GM12864 (cell line): ENCODE results near the gene SHTN1.

ENCODE experiments used
- DNase-seq: peaks from one replicate; pipeline ENCODE4 v3.0.0-alpha.2; 2011; ENCODE audit warnings: low read depth
- H3K4me3 ChIP-seq: 2 replicates; pipeline ENCODE4 v1.5.1; 2011; ENCODE audit warnings: mild to moderate bottlenecking, low read depth, low read length, control low read depth
- CTCF ChIP-seq: IDR thresholded peaks from 2 replicates; pipeline ENCODE4 v1.5.1; 2011; ENCODE audit warnings: low read depth, mild to moderate bottlenecking, moderate library complexity, low read length, control low read depth, inconsistent platforms; ENCODE audit errors: missing control alignments

Gene SHTN1

GRCh38 chr10:116868722-116869121, 136.3 kb downstream of the SHTN1 start:
- no peak for DNase-seq
- no peak overlapping the region for H3K4me3 ChIP-seq
- TF ChIP-seq CTCF = no peak

- DNase-seq = no peak
- no peak for TF ChIP-seq CTCF
Measured at GRCh38 chr10:116868198-116868676, 136.8 kb downstream of the SHTN1 start.

GRCh38 chr10:116866987-116867595, 137.9 kb downstream of the SHTN1 start:
- TF ChIP-seq CTCF = no peak
- DNase-seq = no peak
- H3K4me3 ChIP-seq = no peak overlapping the region

More at GRCh38 chr10:116868198-116868676, 136.8 kb downstream of the SHTN1 start:
- H3K4me3 ChIP-seq = no peak overlapping the region

GRCh38 chr10:116866066-116866465, 138.9 kb downstream of the SHTN1 start:
- no peak overlapping the region for H3K4me3 ChIP-seq
- TF ChIP-seq CTCF = no peak
- no peak for DNase-seq

- no peak for DNase-seq
- no peak for TF ChIP-seq CTCF
- H3K4me3 ChIP-seq = no peak overlapping the region
Measured at GRCh38 chr10:116864436-116864835, 140.6 kb downstream of the SHTN1 start.

- no peak for DNase-seq
- H3K4me3 ChIP-seq = no peak overlapping the region
- TF ChIP-seq CTCF = no peak
Measured at GRCh38 chr10:116861796-116862195, 143.2 kb downstream of the SHTN1 start.

GRCh38 chr10:116857156-116857555, 147.8 kb downstream of the SHTN1 start:
- no peak overlapping the region for H3K4me3 ChIP-seq
- TF ChIP-seq CTCF = no peak
- no peak for DNase-seq
